ENCODE data around the gene C11orf24.

Gene C11orf24

DNA sequence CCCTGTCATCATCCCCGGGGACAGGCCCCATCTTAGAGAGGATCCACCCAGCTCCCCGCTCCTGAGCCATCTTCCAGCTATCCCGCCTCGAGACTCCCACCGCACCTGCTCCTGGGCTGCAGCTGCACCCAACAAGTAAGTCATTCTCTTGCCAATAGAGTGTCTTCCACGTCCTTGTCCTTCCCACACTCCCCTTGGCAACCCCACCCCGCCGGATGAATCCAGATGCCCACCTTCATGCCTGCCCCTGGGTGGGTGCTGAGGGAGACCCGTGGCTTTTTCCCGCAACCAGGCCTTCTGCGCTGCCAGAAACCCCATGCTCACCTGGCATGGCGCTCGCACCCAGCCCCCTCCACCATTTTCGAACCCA, 11.1 kb upstream of the C11orf24 start:
- TF ChIP-seq POLR2AphosphoS5 (IDR thresholded peaks at IDR 0.05; ENCODE audit: low read depth) (no peak), GABPA (IDR thresholded peaks at IDR 0.05; ENCODE audit: low read depth) (no peak), SPI1 (IDR thresholded peaks at IDR 0.05; ENCODE audit: borderline replicate concordance, low read depth) (no peak)
- TF ChIP-seq, protein P1, sequence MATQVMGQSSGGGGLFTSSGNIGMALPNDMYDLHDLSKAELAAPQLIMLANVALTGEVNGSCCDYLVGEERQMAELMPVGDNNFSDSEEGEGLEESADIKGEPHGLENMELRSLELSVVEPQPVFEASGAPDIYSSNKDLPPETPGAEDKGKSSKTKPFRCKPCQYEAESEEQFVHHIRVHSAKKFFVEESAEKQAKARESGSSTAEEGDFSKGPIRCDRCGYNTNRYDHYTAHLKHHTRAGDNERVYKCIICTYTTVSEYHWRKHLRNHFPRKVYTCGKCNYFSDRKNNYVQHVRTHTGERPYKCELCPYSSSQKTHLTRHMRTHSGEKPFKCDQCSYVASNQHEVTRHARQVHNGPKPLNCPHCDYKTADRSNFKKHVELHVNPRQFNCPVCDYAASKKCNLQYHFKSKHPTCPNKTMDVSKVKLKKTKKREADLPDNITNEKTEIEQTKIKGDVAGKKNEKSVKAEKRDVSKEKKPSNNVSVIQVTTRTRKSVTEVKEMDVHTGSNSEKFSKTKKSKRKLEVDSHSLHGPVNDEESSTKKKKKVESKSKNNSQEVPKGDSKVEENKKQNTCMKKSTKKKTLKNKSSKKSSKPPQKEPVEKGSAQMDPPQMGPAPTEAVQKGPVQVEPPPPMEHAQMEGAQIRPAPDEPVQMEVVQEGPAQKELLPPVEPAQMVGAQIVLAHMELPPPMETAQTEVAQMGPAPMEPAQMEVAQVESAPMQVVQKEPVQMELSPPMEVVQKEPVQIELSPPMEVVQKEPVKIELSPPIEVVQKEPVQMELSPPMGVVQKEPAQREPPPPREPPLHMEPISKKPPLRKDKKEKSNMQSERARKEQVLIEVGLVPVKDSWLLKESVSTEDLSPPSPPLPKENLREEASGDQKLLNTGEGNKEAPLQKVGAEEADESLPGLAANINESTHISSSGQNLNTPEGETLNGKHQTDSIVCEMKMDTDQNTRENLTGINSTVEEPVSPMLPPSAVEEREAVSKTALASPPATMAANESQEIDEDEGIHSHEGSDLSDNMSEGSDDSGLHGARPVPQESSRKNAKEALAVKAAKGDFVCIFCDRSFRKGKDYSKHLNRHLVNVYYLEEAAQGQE (IDR thresholded peaks at IDR 0.05; ENCODE audit: insufficient replicate concordance, low read depth) = no peak
- TF ChIP-seq, protein P2, sequence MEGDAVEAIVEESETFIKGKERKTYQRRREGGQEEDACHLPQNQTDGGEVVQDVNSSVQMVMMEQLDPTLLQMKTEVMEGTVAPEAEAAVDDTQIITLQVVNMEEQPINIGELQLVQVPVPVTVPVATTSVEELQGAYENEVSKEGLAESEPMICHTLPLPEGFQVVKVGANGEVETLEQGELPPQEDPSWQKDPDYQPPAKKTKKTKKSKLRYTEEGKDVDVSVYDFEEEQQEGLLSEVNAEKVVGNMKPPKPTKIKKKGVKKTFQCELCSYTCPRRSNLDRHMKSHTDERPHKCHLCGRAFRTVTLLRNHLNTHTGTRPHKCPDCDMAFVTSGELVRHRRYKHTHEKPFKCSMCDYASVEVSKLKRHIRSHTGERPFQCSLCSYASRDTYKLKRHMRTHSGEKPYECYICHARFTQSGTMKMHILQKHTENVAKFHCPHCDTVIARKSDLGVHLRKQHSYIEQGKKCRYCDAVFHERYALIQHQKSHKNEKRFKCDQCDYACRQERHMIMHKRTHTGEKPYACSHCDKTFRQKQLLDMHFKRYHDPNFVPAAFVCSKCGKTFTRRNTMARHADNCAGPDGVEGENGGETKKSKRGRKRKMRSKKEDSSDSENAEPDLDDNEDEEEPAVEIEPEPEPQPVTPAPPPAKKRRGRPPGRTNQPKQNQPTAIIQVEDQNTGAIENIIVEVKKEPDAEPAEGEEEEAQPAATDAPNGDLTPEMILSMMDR (IDR thresholded peaks at IDR 0.05; ENCODE audit: insufficient read depth, low read length) = no peak
- H3K4me3 ChIP-seq (replicated peaks; ENCODE audit: insufficient read depth, low read length) = no peak overlapping the region
- no peak for DNase-seq (ENCODE audit: low read depth in 1 of 2, low spot score in 1 of 2)

DNA sequence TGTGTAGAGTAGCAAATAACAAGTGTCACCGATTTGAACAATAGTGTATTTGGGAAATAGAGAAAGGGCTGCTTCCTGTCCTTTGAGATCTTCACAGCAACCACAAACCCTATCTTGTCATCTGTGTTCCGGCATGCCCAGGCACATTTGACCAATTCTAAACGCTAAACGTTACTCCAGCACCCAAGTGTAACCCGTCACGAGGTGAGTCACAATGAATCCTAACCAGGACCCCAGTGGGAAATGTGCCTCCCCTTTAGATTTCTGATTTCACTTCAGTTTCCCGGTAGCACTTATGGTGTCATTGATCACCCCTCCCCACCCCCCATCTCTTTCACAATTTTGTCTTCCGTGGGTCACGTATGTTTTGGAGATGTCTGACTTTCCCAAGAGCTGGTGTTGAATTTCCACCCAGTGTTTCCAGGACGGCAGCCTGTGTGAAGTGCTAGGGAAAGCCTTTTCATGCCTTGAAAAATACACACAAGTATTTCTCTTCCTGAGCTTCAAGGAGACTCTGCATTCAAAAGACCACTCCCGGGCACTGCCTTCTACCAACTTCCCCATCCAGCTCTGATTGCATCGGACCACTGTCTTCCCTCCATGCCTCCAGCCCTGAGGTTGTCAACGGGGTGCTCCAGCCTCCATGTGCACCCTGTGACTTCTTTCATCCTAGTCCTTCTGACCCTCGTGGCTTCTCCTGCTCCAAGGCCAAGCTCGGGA, 10.5 kb upstream of the C11orf24 start:
- peak overlapping the region; percentile 55 for H3K27ac ChIP-seq (replicated peaks)
- TF ChIP-seq GABPA (IDR thresholded peaks at IDR 0.05; ENCODE audit: low read depth) = no peak
- TF ChIP-seq, protein P1 (IDR thresholded peaks at IDR 0.05; ENCODE audit: insufficient replicate concordance, low read depth) = peak; percentile 31
- TF ChIP-seq POLR2AphosphoS5 (IDR thresholded peaks at IDR 0.05; ENCODE audit: low read depth) = peak; percentile 65; the same call in 1 of the 2 replicates
- no peak for TF ChIP-seq SPI1 (IDR thresholded peaks at IDR 0.05; ENCODE audit: borderline replicate concordance, low read depth)
- TF ChIP-seq, protein P2 (IDR thresholded peaks at IDR 0.05; ENCODE audit: insufficient read depth, low read length) = no peak
- peak; percentile 57 to 71 for DNase-seq (ENCODE audit: low read depth in 1 of 2, low spot score in 1 of 2)
- no peaks in the 10 kb centered on the region for H3K27me3 ChIP-seq (ENCODE audit: insufficient read depth, poor library complexity, severe bottlenecking)
- H3K4me3 ChIP-seq (replicated peaks; ENCODE audit: insufficient read depth, low read length) = peak overlapping the region; percentile 12

More for the DNA sequence above, 11.1 kb upstream of the C11orf24 start:
- no peaks in the 10 kb centered on the region for H3K27me3 ChIP-seq (ENCODE audit: insufficient read depth, poor library complexity, severe bottlenecking)
- no peak overlapping the region for H3K27ac ChIP-seq (replicated peaks)

DNA sequence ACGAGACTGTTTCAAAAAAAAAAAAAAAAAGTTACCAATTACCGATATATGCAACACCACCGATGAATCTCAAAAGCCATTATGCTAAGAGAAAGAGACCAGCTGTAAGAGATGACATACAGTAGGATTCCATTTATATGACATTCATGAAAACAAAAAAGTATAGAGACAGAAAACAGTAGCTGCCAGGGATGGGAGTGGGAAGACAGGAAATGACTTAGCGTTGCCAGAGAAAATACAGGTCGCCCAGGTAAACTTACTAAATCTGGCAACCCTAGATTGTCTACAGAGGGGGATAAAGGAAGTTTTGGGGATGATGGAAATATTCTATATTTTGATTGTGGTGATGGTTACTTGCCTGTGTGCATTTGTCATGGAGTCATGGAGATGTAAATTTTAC, 7.9 kb upstream of the C11orf24 start:
- no peak overlapping the region for H3K27ac ChIP-seq (replicated peaks)
- TF ChIP-seq GABPA (IDR thresholded peaks at IDR 0.05; ENCODE audit: low read depth) (no peak), SPI1 (IDR thresholded peaks at IDR 0.05; ENCODE audit: borderline replicate concordance, low read depth) (no peak), POLR2AphosphoS5 (IDR thresholded peaks at IDR 0.05; ENCODE audit: low read depth) (no peak)
- TF ChIP-seq, protein P2 (IDR thresholded peaks at IDR 0.05; ENCODE audit: insufficient read depth, low read length) = no peak
- TF ChIP-seq, protein P1 (IDR thresholded peaks at IDR 0.05; ENCODE audit: insufficient replicate concordance, low read depth) = no peak
- H3K27me3 ChIP-seq (ENCODE audit: insufficient read depth, poor library complexity, severe bottlenecking) = no peaks in the 10 kb centered on the region
- no peak overlapping the region for H3K4me3 ChIP-seq (replicated peaks; ENCODE audit: insufficient read depth, low read length)
- no peak for DNase-seq (ENCODE audit: low read depth in 1 of 2, low spot score in 1 of 2)

Data from HL-60 (cell line).